ENCODE measurements around the gene MCM9. TPM values are rescaled to one million over a fixed set of nuclear protein-coding genes. Genes with fewer than 3 reads are reported as not detected.
A peak's percentile ranks its signal among the peaks of the same experiment; 100 is the strongest.

The MCM9 gene
- total RNA-seq, 3 donors from 2014 or later (not counting 1 experiment from before 2014, with no cell fraction given) = 45.2 to 53.4 (median 52.5) TPM

DNA sequence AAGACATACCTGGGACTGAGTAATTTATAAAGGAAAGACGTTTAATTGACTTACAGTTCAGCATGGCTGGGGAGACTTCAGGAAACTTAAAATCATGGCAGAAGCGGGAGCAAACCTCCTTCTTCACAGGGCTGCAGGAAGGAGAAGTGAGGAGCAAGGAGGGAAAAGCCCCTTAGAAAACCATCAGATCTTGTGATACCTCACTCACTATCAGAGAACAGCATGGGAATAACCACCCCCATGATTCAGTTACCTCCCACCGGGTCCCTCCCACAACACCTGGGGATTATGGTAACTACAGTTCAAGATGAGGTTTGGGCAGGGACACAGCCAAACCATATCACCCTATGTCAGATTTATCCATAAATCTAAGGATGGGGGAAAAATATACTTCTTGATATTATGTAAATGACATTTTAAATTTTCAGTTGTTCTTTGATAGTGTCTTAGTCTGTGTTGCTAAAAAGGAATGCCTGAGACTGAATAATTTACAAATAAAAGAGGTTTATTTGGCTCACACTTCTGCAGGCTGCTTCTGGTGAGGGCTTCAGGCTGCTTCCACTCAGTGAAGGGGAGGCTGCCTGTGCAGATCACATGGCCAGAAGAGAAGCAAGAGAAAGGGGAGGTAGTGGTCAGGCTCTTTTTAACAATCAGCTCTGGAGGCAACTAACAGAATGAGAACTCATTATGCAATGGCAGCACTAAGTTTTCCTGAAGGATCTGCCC is 1.2 kb upstream of the MCM9 start:
- H3K27ac Mint-ChIP-seq = peak overlapping the region; percentile 91 to 95
- intact Hi-C loops (cut with micrococcal nuclease) = no loop called here
- H3K9me3 Mint-ChIP-seq = no peaks in the 10 kb centered on the region
- H3K4me1 Mint-ChIP-seq = peaks cover 25 to 41% of the 10 kb centered on the region in 2 donors
- H3K27me3 Mint-ChIP-seq (ENCODE audit: low read depth in 2 of 2) = no peaks in the 10 kb centered on the region
- peak overlapping the region; percentile 97 for H3K4me3 Mint-ChIP-seq
- H3K36me3 ChIP-seq (ENCODE audit: control insufficient read depth, insufficient read depth, low read length) = peaks cover 7% of the 10 kb centered on the region
- DNase-seq (no peak), ATAC-seq (no peak)
- WGBS (ENCODE audit: insufficient coverage) = 33% methylated on average over 1 of the region's 3 CpGs
- no peaks in the 10 kb centered on the region for H3K36me3 Mint-ChIP-seq
- H3K4me3 ChIP-seq (ENCODE audit: low read length) = no peak overlapping the region
- no peaks in the 10 kb centered on the region for H3K9me3 ChIP-seq (ENCODE audit: control insufficient read depth, insufficient read depth, low read length)
- no peak overlapping the region for H3K27ac ChIP-seq (ENCODE audit: low read length)
- H3K27me3 ChIP-seq (ENCODE audit: control insufficient read depth, insufficient read depth, low read length) = no peaks in the 10 kb centered on the region
- H3K4me1 ChIP-seq (ENCODE audit: control insufficient read depth, insufficient read depth, low read length) = no peaks in the 10 kb centered on the region
- no peak for TF ChIP-seq CTCF (IDR thresholded peaks at IDR 0.05)

DNA sequence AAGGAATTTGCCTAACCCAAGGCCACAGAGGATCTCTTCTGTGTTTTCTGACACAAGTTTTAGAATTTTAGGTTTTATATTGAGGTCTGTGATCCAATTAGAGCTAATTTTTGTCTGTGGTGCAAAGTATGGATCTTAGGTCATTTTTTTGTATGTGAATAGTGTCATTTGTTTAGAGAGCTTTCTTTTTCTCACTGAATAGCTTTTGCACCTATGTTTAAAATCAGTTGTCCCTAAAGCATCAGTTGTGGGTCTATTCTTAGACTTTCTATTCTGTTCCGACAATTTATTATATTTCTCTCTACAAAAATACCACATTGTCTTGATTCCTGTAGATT is 341 bp upstream of the MCM9 start:
- Mint-ChIP-seq H3K27ac (peak overlapping the region; percentile 91 to 95), H3K4me3 (peak overlapping the region; percentile 97), H3K9me3 (no peaks in the 10 kb centered on the region), H3K27me3 (ENCODE audit: low read depth in 2 of 2) (no peaks in the 10 kb centered on the region), H3K36me3 (peaks cover 7% of the 10 kb centered on the region), H3K4me1 (peaks cover 25 to 41% of the 10 kb centered on the region in 2 donors)
- H3K27ac ChIP-seq (ENCODE audit: low read length) = peak overlapping the region; percentile 88
- no peak for TF ChIP-seq CTCF (IDR thresholded peaks at IDR 0.05)
- ATAC-seq = no peak
- H3K9me3 ChIP-seq (ENCODE audit: control insufficient read depth, insufficient read depth, low read length) = no peaks in the 10 kb centered on the region
- H3K4me3 ChIP-seq (ENCODE audit: low read length) = peak overlapping the region; percentile 73
- intact Hi-C loops (cut with micrococcal nuclease) = no loop called here
- no peaks in the 10 kb centered on the region for H3K4me1 ChIP-seq (ENCODE audit: control insufficient read depth, insufficient read depth, low read length)
- WGBS (ENCODE audit: insufficient coverage) = 17% methylated on average over 1 of the region's 1 CpG
- H3K27me3 ChIP-seq (ENCODE audit: control insufficient read depth, insufficient read depth, low read length) = no peaks in the 10 kb centered on the region
- no peak for DNase-seq
- H3K36me3 ChIP-seq (ENCODE audit: control insufficient read depth, insufficient read depth, low read length) = peaks cover 15% of the 10 kb centered on the region

DNA sequence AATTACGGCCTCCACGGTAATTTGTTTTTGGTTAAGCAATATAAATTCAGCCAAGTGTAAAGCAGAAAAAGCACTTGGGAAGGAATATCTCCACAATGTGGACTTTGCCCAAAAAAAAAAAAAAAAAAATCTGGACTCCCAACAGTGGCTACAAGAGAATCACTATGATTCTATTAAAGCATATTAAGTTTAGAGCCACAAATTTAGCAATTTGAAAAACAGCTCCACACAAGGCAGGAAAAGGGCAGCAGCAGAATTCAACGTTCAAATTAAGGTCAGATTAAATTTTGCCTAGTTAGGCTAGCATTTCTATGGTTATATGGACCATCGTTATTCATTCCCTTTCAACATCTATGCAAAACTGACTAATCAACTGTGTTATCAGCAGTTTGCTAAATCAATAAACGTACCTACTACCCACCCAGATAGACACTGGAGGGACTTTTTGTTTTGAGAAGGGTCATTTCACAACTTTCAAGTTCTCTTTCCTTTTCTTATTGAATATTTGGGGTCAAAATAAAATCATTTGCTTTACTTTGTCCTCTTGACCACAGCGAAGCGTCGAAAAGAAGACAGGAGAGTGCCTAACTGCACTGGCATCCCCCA is 1.0 kb downstream of the MCM9 start:
- no peak for TF ChIP-seq CTCF (IDR thresholded peaks at IDR 0.05)
- peak overlapping the region; percentile 91 to 95 for H3K27ac Mint-ChIP-seq
- DNase-seq (no peak), ATAC-seq (no peak)
- peaks cover 20% of the 10 kb centered on the region for H3K36me3 ChIP-seq (ENCODE audit: control insufficient read depth, insufficient read depth, low read length)
- WGBS (ENCODE audit: insufficient coverage) = 29% methylated on average over 6 of the region's 8 CpGs
- H3K36me3 Mint-ChIP-seq = peaks cover 7% of the 10 kb centered on the region
- no peaks in the 10 kb centered on the region for H3K27me3 Mint-ChIP-seq (ENCODE audit: low read depth in 2 of 2)
- intact Hi-C loops (cut with micrococcal nuclease) = loop anchor here (1.0 kb wide), 1 partner anchor 38 kb away; no protein-coding TSS in a partner anchor
- H3K27ac ChIP-seq (ENCODE audit: low read length) = no peak overlapping the region
- no peaks in the 10 kb centered on the region for H3K9me3 Mint-ChIP-seq
- no peaks in the 10 kb centered on the region for H3K4me1 ChIP-seq (ENCODE audit: control insufficient read depth, insufficient read depth, low read length)
- H3K9me3 ChIP-seq (ENCODE audit: control insufficient read depth, insufficient read depth, low read length) = no peaks in the 10 kb centered on the region
- no peaks in the 10 kb centered on the region for H3K27me3 ChIP-seq (ENCODE audit: control insufficient read depth, insufficient read depth, low read length)
- H3K4me3 Mint-ChIP-seq = peak overlapping the region; percentile 92
- peak overlapping the region; percentile 84 for H3K4me3 ChIP-seq (ENCODE audit: low read length)
- H3K4me1 Mint-ChIP-seq = peaks cover 25 to 41% of the 10 kb centered on the region in 2 donors

Measured in natural killer cell (primary cell).